ENCODE measurements around the gene ZFP57. TPM values are rescaled to one million over a fixed set of nuclear protein-coding genes. Genes with fewer than 3 reads are reported as not detected.

The ZFP57 gene
- total RNA-seq, 1 experiment from 2014 or later, result not detected

- no peaks in the 10 kb centered on the region for H3K9me2 ChIP-seq (replicated peaks; ENCODE audit: low read length)
- 0 out of 2 replicates have a peak, but pooled peaks cover 4% of the 10 kb centered on the region for H3K9me3 ChIP-seq (ENCODE audit: low read length)
- H3K27ac ChIP-seq (ENCODE audit: low read length), result no peak overlapping the region
- ChIA-PET CTCF (interaction anchor here (1.0 to 1.8 kb wide), 4 partner anchors 12 to 49 kb away, joined by 7 to 24 read pairs (median 16); no protein-coding TSS in a partner anchor), POLR2A (ENCODE audit: unreplicated experiment) (interaction anchor here (0.6 kb wide), 2 partner anchors 29 to 287 kb away, joined by 3 read pairs; no protein-coding TSS in a partner anchor)
- no peak overlapping the region for H3K4me3 ChIP-seq (ENCODE audit: low read length)
- ATAC-seq, result peak; percentile 63
- no peaks in the 10 kb centered on the region for H4K20me1 ChIP-seq (ENCODE audit: low read length)
- no peaks in the 10 kb centered on the region for H3K27me3 ChIP-seq (ENCODE audit: low read length)
- no peaks in the 10 kb centered on the region for H3F3A ChIP-seq (ENCODE audit: low read length, unreplicated experiment)
- peak; percentile 74 for TF ChIP-seq CTCF (conservative IDR thresholded peaks at IDR 0.05; ENCODE audit: low read depth, low read length)
- TF ChIP-seq EZH2phosphoT487 (IDR thresholded peaks at IDR 0.05; ENCODE audit: borderline replicate concordance, low read length), result no peak
- DNase-seq, result peak; percentile 48
- intact Hi-C loops (cut with micrococcal nuclease), result loop anchor here (1.0 kb wide), 1 partner anchor 48 kb away; no protein-coding TSS in a partner anchor
- no TSS peak for BruUV-seq (replicated peaks)
- no peaks in the 10 kb centered on the region for H3K4me1 ChIP-seq (ENCODE audit: insufficient read depth, low read length)
- H3K4me2 ChIP-seq (ENCODE audit: low read length), result no peak overlapping the region
- H2AFZ ChIP-seq (ENCODE audit: low read length), result no peak overlapping the region
- no peak overlapping the region for H3K9ac ChIP-seq (ENCODE audit: low read length)
- no peaks in the 10 kb centered on the region; the same call in 1 of the 2 replicates for H3K36me3 ChIP-seq (ENCODE audit: low read depth, low read length)
- no peaks in the 10 kb centered on the region for H3K79me2 ChIP-seq (ENCODE audit: low read length)
These were observed 15.5 kb upstream of the ZFP57 start for GRCh38 chr6:29696147-29697125.

GRCh38 chr6:29694637-29695036 is 13.7 kb upstream of the ZFP57 start:
- Histone ChIP-seq H3K9me3 (ENCODE audit: low read length) (0 out of 2 replicates have a peak, but pooled peaks cover 4% of the 10 kb centered on the region), H3K27ac (ENCODE audit: low read length) (no peak overlapping the region), H3K4me1 (ENCODE audit: insufficient read depth, low read length) (no peaks in the 10 kb centered on the region), H3K9me2 (replicated peaks; ENCODE audit: low read length) (no peaks in the 10 kb centered on the region), H3K27me3 (ENCODE audit: low read length) (no peaks in the 10 kb centered on the region), H3K36me3 (ENCODE audit: low read depth, low read length) (no peaks in the 10 kb centered on the region; the same call in 1 of the 2 replicates), H4K20me1 (ENCODE audit: low read length) (no peaks in the 10 kb centered on the region), H3K4me2 (ENCODE audit: low read length) (no peak overlapping the region), H3K9ac (ENCODE audit: low read length) (no peak overlapping the region), H3K79me2 (ENCODE audit: low read length) (no peaks in the 10 kb centered on the region), H3F3A (ENCODE audit: low read length, unreplicated experiment) (no peaks in the 10 kb centered on the region), H3K4me3 (ENCODE audit: low read length) (no peak overlapping the region), H2AFZ (ENCODE audit: low read length) (no peak overlapping the region)
- no peak for DNase-seq
- TF ChIP-seq EZH2 (IDR thresholded peaks at IDR 0.05; ENCODE audit: low read length, unreplicated experiment) (no peak), EZH2phosphoT487 (IDR thresholded peaks at IDR 0.05; ENCODE audit: borderline replicate concordance, low read length) (no peak), CTCF (conservative IDR thresholded peaks at IDR 0.05; ENCODE audit: low read depth, low read length) (no peak)
- POLR2A ChIA-PET (ENCODE audit: unreplicated experiment), result no interaction called here
- no TSS peak for BruUV-seq (replicated peaks)
- intact Hi-C loops (cut with micrococcal nuclease), result no loop called here
- no peak for ATAC-seq
- CTCF ChIA-PET, result no interaction called here
